SK-N-SH (cell line): ENCODE measurements around the gene SFT2D3. TPM values are rescaled to one million over a fixed set of nuclear protein-coding genes. Genes with fewer than 3 reads are reported as not detected.

ENCODE experiments used
- CTCF ChIA-PET: fragments of 300-600, 350-600 bp; formaldehyde crosslinking; extraction: SDS; loops from one replicate; lab custom pipeline; 2021; lab: Yijun Ruan, JAX
- POLR2A ChIA-PET: fragments of 350-600 bp; sonication (Branson Sonifier 250); formaldehyde crosslinking; extraction: SDS; loops from one replicate; lab custom pipeline; 2020; ENCODE audit warnings: antibody characterized with exemption, inconsistent platforms; lab: Yijun Ruan, JAX
- DNase-seq: peaks from one replicate; pipeline ENCODE4 v3.0.0; 2012
- H2AFZ ChIP-seq: fragments of 200-600 bp; sonication (generic); 2 replicates; pipeline ENCODE4 v1.8.1; 2016; ENCODE audit warnings: antibody characterized with exemption, mild to moderate bottlenecking, low read depth
- H3F3A ChIP-seq: fragments of 200-600 bp; sonication (generic); replicated peaks from 2 replicates; pipeline ENCODE3; 2016; ENCODE audit warnings: antibody characterized with exemption, mild to moderate bottlenecking; ENCODE audit not compliant: insufficient read depth
- H3K27ac ChIP-seq, 2 experiments: fragments of 200-500 bp in 1 of 2; fragments of 200-600 bp in 1 of 2; sonication (Bioruptor generic) in 1 of 2; sonication (generic), shearing (Covaris generic) in 1 of 2; 2 replicates each; pipeline versions ENCODE4 v1.5.1 to v1.6.1; 2014 to 2016; ENCODE audit warnings: low read depth in 2 of 2, inconsistent platforms in 1 of 2, low read length in 1 of 2, mild to moderate bottlenecking in 1 of 2, mixed read lengths in 1 of 2
- H3K27me3 ChIP-seq: fragments of 200-600 bp; sonication (generic), shearing (Covaris generic); 2 replicates; pipeline ENCODE4 v1.6.1; 2016; ENCODE audit warnings: mixed run types; ENCODE audit not compliant: insufficient read depth
- H3K36me3 ChIP-seq, 2 experiments: fragments of 200-500 bp in 1 of 2; fragments of 200-600 bp in 1 of 2; sonication (Bioruptor generic) in 1 of 2; sonication (generic) in 1 of 2; replicated peaks in 1 of 2; 2 replicates each; pipeline versions ENCODE3 to v1.5.1; 2014 to 2016; ENCODE audit warnings: low read length in 1 of 2, mild to moderate bottlenecking in 1 of 2; ENCODE audit not compliant: insufficient read depth in 2 of 2, control insufficient read depth in 1 of 2
- H3K4me1 ChIP-seq, 2 experiments: fragments of 200-500 bp in 1 of 2; fragments of 200-600 bp in 1 of 2; sonication (Bioruptor generic) in 1 of 2; sonication (generic), shearing (Covaris generic) in 1 of 2; 2 replicates each; pipeline versions ENCODE4 v1.5.1 to v1.6.1; 2014 to 2016; ENCODE audit warnings: low read depth in 1 of 2, low read length in 1 of 2, mixed run types in 1 of 2; ENCODE audit not compliant: insufficient read depth in 2 of 2, control insufficient read depth in 1 of 2
- H3K4me2 ChIP-seq: fragments of 200-600 bp; sonication (generic), shearing (Covaris generic); 2 replicates; pipeline ENCODE4 v1.6.1; 2017; ENCODE audit warnings: mixed run types
- H3K4me3 ChIP-seq, 2 experiments: fragments of 200-500 bp in 1 of 2; fragments of 200-600 bp in 1 of 2; sonication (Bioruptor generic) in 1 of 2; sonication (generic), shearing (Covaris generic) in 1 of 2; 2 replicates each; pipeline versions ENCODE4 v1.5.1 to v1.8.1; 2014 to 2016; ENCODE audit warnings: low read depth in 2 of 2, inconsistent platforms in 1 of 2, low read length in 1 of 2, mild to moderate bottlenecking in 1 of 2, mixed read lengths in 1 of 2, moderate library complexity in 1 of 2
- H3K79me2 ChIP-seq: fragments of 200-600 bp; sonication (generic); 2 replicates; pipeline ENCODE4 v1.8.1; 2017; ENCODE audit warnings: mild to moderate bottlenecking; ENCODE audit not compliant: insufficient read depth
- H3K9ac ChIP-seq: fragments of 200-600 bp; sonication (generic); 2 replicates; pipeline ENCODE4 v1.6.1; 2017; ENCODE audit warnings: mixed run types
- H3K9me2 ChIP-seq: fragments of 200-600 bp; sonication (generic); 2 replicates; pipeline ENCODE4 v1.6.1; 2017; ENCODE audit warnings: mixed run types
- H3K9me3 ChIP-seq: fragments of 200-600 bp; sonication (generic); 2 replicates; pipeline ENCODE4 v1.6.1; 2017; ENCODE audit warnings: mixed run types, mild to moderate bottlenecking, moderate library complexity
- H4K20me1 ChIP-seq: fragments of 200-600 bp; sonication (generic); 2 replicates; pipeline ENCODE4 v1.6.1; 2017; ENCODE audit warnings: mild to moderate bottlenecking, mixed run types; ENCODE audit not compliant: insufficient read depth
- CHD2 ChIP-seq: fragments of 150-350 bp; IDR thresholded peaks from 2 replicates; pipeline ENCODE4 v1.6.1; 2018; ENCODE audit warnings: low read length; ENCODE audit not compliant: partially characterized antibody
- CTCF ChIP-seq: fragments of 200-600 bp; sonication (generic); IDR thresholded peaks from 2 replicates; pipeline ENCODE4 v1.6.1; 2017; ENCODE audit warnings: antibody characterized with exemption, mild to moderate bottlenecking, moderate library complexity
- ELF1 ChIP-seq: IDR thresholded peaks from 2 replicates; pipeline ENCODE4 v1.4.0; 2012
- EP300 ChIP-seq, 2 experiments: IDR thresholded peaks; 2 replicates each; pipeline versions ENCODE4 v1.4.0 to v1.6.1; 2012; ENCODE audit warnings: borderline replicate concordance in 1 of 2, low read depth in 1 of 2, low read length in 1 of 2
- FOSL2 ChIP-seq: IDR thresholded peaks from 2 replicates; pipeline ENCODE4 v1.4.0; 2012; ENCODE audit warnings: low read depth, mild to moderate bottlenecking, moderate library complexity, borderline replicate concordance
- FOXJ3 ChIP-seq: sonication (generic); formaldehyde crosslinking; IDR thresholded peaks from 2 replicates; pipeline ENCODE4 v1.5.1; 2020; ENCODE audit warnings: mild to moderate bottlenecking, missing genetic modification reagents
- FOXM1 ChIP-seq: IDR thresholded peaks from 2 replicates; pipeline ENCODE4 v1.4.0; 2012; ENCODE audit warnings: low read depth, mild to moderate bottlenecking
- GABPA ChIP-seq: IDR thresholded peaks from 2 replicates; pipeline ENCODE4 v1.4.0; 2012; ENCODE audit warnings: low read depth, mild to moderate bottlenecking
- GATA2 ChIP-seq: sonication (generic); formaldehyde crosslinking; IDR thresholded peaks from 2 replicates; pipeline ENCODE4 v1.5.0; 2020; ENCODE audit warnings: mild to moderate bottlenecking, missing genetic modification reagents
- JUND ChIP-seq: IDR thresholded peaks from 2 replicates; pipeline ENCODE4 v1.4.0; 2012
- MXI1 ChIP-seq: IDR thresholded peaks from 2 replicates; pipeline ENCODE4 v1.6.1; 2012; ENCODE audit warnings: mild to moderate bottlenecking, low read depth, low read length, improper control_type of control experiment
- NRF1 ChIP-seq: IDR thresholded peaks from 2 replicates; pipeline ENCODE4 v1.6.1; 2012; ENCODE audit warnings: low read depth, mild to moderate bottlenecking, low read length
- PBX3 ChIP-seq: IDR thresholded peaks from 2 replicates; pipeline ENCODE4; 2012
- SIN3A ChIP-seq: IDR thresholded peaks from 2 replicates; pipeline ENCODE4 v1.6.1; 2012; ENCODE audit warnings: low read depth, mild to moderate bottlenecking, low read length, moderate library complexity, borderline replicate concordance
- SMC3 ChIP-seq: IDR thresholded peaks from 2 replicates; pipeline ENCODE4 v1.6.1; 2012; ENCODE audit warnings: low read depth, low read length, improper control_type of control experiment
- USF1 ChIP-seq: IDR thresholded peaks from 2 replicates; pipeline ENCODE4 v1.4.0; 2012; ENCODE audit warnings: low read depth, borderline replicate concordance
- ZBTB33 ChIP-seq: IDR thresholded peaks from 2 replicates; pipeline ENCODE4 v1.4.0; 2012; ENCODE audit warnings: low read depth, borderline replicate concordance
- WGBS: methylation state at CpG from one replicate; pipeline ENCODE4 v1.1.6; 2017; ENCODE audit warnings: low lambda C conversion rate; 5-methylcytosine and 5-hydroxymethylcytosine counted together
- polyA plus RNA-seq, 3 experiments: library from polyadenylated mRNA; depleted of rRNA; stranded (reverse); fragments of >200 nt; gene quantifications; 2 replicates each; pipeline ENCODE4 v1.2.3, GENCODE V29; 2012

Gene SFT2D3
- polyA plus RNA-seq, 1 of the 3 experiments (the other 2 are of a cell fraction): 3.2 TPM

- 82% methylated on average over 8 of the region's 14 CpGs for WGBS
Observed at GRCh38 chr2:127671557-127672302, 29.6 kb upstream of the SFT2D3 start.

GRCh38 chr2:127672341-127673224, 28.7 kb upstream of the SFT2D3 start:
- no peak for TF ChIP-seq JUND
- TF ChIP-seq FOXM1: no peak
- TF ChIP-seq PBX3: no peak
- no peak for TF ChIP-seq ZBTB33
- TF ChIP-seq CTCF: no peak
- TF ChIP-seq FOXJ3 (CRISPR knock-in tag): no peak
- TF ChIP-seq CHD2: no peak
- no peak for TF ChIP-seq USF1
- TF ChIP-seq SIN3A: no peak
- TF ChIP-seq EP300 (IDR thresholded peaks at IDR 0.05; ENCODE audit: borderline replicate concordance in 1 of 2, low read depth in 1 of 2, low read length in 1 of 2): no peak
- no peak for TF ChIP-seq NRF1
- no peak for TF ChIP-seq FOSL2
- TF ChIP-seq GABPA: no peak
- no peak for TF ChIP-seq GATA2 (CRISPR knock-in tag)
- TF ChIP-seq SMC3: no peak
- no peak for TF ChIP-seq MXI1
- peak; percentile 18 for DNase-seq
- POLR2A ChIA-PET: no interaction called here
- Histone ChIP-seq H3K27ac (no peak overlapping the region), H2AFZ (no peak overlapping the region), H3K27me3 (peaks cover 11% of the 10 kb centered on the region; the same call in 1 of the 2 replicates), H3F3A (no peaks in the 10 kb centered on the region), H3K9ac (no peak overlapping the region), H3K36me3 (no peaks in the 10 kb centered on the region), H3K4me3 (no peak overlapping the region), H3K9me3 (no peaks in the 10 kb centered on the region), H4K20me1 (no peaks in the 10 kb centered on the region), H3K4me2 (no peak overlapping the region), H3K4me1 (peaks cover 0 to 6% of the 10 kb centered on the region in 2 experiments; a peak in 1 of 4 replicates), H3K79me2 (0 out of 2 replicates have a peak, but pooled peaks cover under 1% of the 10 kb centered on the region), H3K9me2 (no peaks in the 10 kb centered on the region)
- CTCF ChIA-PET: interaction anchor here (1.2 to 1.4 kb wide), 2 partner anchors 23 to 81 kb away, joined by 3 read pairs; no protein-coding TSS in a partner anchor
- 90% methylated on average over 20 of the region's 20 CpGs for WGBS

More at GRCh38 chr2:127671557-127672302, 29.6 kb upstream of the SFT2D3 start:
- no peak overlapping the region for H3K27ac ChIP-seq
- CTCF ChIA-PET: interaction anchor here (1.2 to 1.4 kb wide), 2 partner anchors 23 to 80 kb away, joined by 3 read pairs; no protein-coding TSS in a partner anchor
- no peak overlapping the region for H3K4me3 ChIP-seq
- H3F3A ChIP-seq: no peaks in the 10 kb centered on the region
- no peak overlapping the region for H2AFZ ChIP-seq
- H3K9me3 ChIP-seq: no peaks in the 10 kb centered on the region
- TF ChIP-seq FOXJ3 (CRISPR knock-in tag) (no peak), ELF1 (no peak)
- no peak overlapping the region for H3K9ac ChIP-seq
- peak; percentile 8 for DNase-seq
- no peaks in the 10 kb centered on the region for H3K9me2 ChIP-seq
- POLR2A ChIA-PET: no interaction called here
- H3K27me3 ChIP-seq: 0 out of 2 replicates have a peak, but pooled peaks cover 2% of the 10 kb centered on the region
- no peak overlapping the region for H3K4me2 ChIP-seq
- no peaks in the 10 kb centered on the region for H3K36me3 ChIP-seq
- no peaks in the 10 kb centered on the region for H4K20me1 ChIP-seq
- H3K4me1 ChIP-seq: peaks cover 0 to 6% of the 10 kb centered on the region in 2 experiments; a peak in 1 of 4 replicates
- H3K79me2 ChIP-seq: 0 out of 2 replicates have a peak, but pooled peaks cover 3% of the 10 kb centered on the region
